Suprapubic skin (tissue), 4 donors: ENCODE results near the gene GPR25. TPM values are rescaled to one million over a fixed set of nuclear protein-coding genes. Genes with fewer than 3 reads are reported as not detected.

ENCODE experiments used
- DNase-seq, 2 donors: peaks; one replicate each; pipeline ENCODE4 v3.0.0-alpha.2; 2019; ENCODE audit warnings: low spot score in 2 of 2
- H3K27ac ChIP-seq: fragments of 200-600 bp; sonication (generic); one replicate; pipeline ENCODE4 v1.5.1; 2019
- H3K27me3 ChIP-seq: fragments of 200-600 bp; sonication (generic); one replicate; pipeline ENCODE4 v1.5.1; 2019
- H3K36me3 ChIP-seq: fragments of 200-600 bp; sonication (generic); one replicate; pipeline ENCODE4 v1.5.1; 2019
- H3K4me1 ChIP-seq: fragments of 200-600 bp; sonication (generic); one replicate; pipeline ENCODE4 v1.5.1; 2019
- H3K4me3 ChIP-seq: fragments of 200-600 bp; sonication (generic); one replicate; pipeline ENCODE4 v1.5.1; 2019; ENCODE audit warnings: mild to moderate bottlenecking
- H3K9me3 ChIP-seq: fragments of 200-600 bp; sonication (generic); one replicate; pipeline ENCODE4 v1.5.1; 2019
- CTCF ChIP-seq, 2 donors: fragments of 200-600 bp in 1 of 2; fragments of 450-650 bp in 1 of 2; sonication (generic) in 1 of 2; IDR thresholded peaks; one replicate each; pipeline ENCODE4 v1.5.1; 2016 to 2019; ENCODE audit warnings: antibody characterized with exemption in 2 of 2, mild to moderate bottlenecking in 1 of 2, moderate library complexity in 1 of 2
- EP300 ChIP-seq: sonication (generic); formaldehyde crosslinking; IDR thresholded peaks from one replicate; pipeline ENCODE4 v1.6.1; 2017; ENCODE audit warnings: antibody characterized with exemption
- POLR2A ChIP-seq, 2 donors: fragments of 450-650 bp; IDR thresholded peaks; one replicate each; pipeline ENCODE4 v1.6.1; 2017; ENCODE audit warnings: antibody characterized with exemption in 2 of 2, mild to moderate bottlenecking in 2 of 2, moderate library complexity in 2 of 2
- POLR2AphosphoS5 ChIP-seq, 3 donors: sonication (generic); formaldehyde crosslinking; IDR thresholded peaks; one replicate each; pipeline ENCODE4 v1.6.1; 2017; ENCODE audit warnings: antibody characterized with exemption in 3 of 3
- WGBS: methylation state at CpG from one replicate; pipeline ENCODE4 v1.1.5; 2018; 5-methylcytosine and 5-hydroxymethylcytosine counted together
- total RNA-seq, 4 donors: library from RNA; depleted of rRNA; stranded (reverse); fragments of >200 nt; gene quantifications; one replicate each; pipeline ENCODE4 v1.1.0, GENCODE V29; 2016

GPR25 gene
- total RNA-seq, 4 donors from 2014 or later, result not detected

- H3K9me3 ChIP-seq, result no peaks in the 10 kb centered on the region
- no peak for DNase-seq
- no peak overlapping the region for H3K4me3 ChIP-seq
- no peak overlapping the region for H3K27ac ChIP-seq
- peaks cover 29% of the 10 kb centered on the region for H3K36me3 ChIP-seq
- peaks cover 40% of the 10 kb centered on the region for H3K4me1 ChIP-seq
- H3K27me3 ChIP-seq, result peaks cover 7% of the 10 kb centered on the region
- 79% methylated on average over 16 of the region's 16 CpGs for WGBS
- TF ChIP-seq EP300, result no peak
- TF ChIP-seq CTCF (IDR thresholded peaks at IDR 0.05), result no peak
- no peak for TF ChIP-seq POLR2A (IDR thresholded peaks at IDR 0.05)
- TF ChIP-seq POLR2AphosphoS5 (IDR thresholded peaks at IDR 0.05), result no peak
Measured at GRCh38 chr1:200899954-200900867, 27.4 kb downstream of the GPR25 start.

GRCh38 chr1:200900877-200901276 is 28.1 kb downstream of the GPR25 start:
- Histone ChIP-seq H3K4me1 (peaks cover 46% of the 10 kb centered on the region), H3K36me3 (peaks cover 29% of the 10 kb centered on the region), H3K27ac (no peak overlapping the region), H3K9me3 (no peaks in the 10 kb centered on the region), H3K4me3 (no peak overlapping the region), H3K27me3 (peaks cover under 1% of the 10 kb centered on the region)
- 88% methylated on average over 6 of the region's 17 CpGs for WGBS
- no peak for TF ChIP-seq EP300
- TF ChIP-seq POLR2A (IDR thresholded peaks at IDR 0.05), result no peak
- TF ChIP-seq CTCF (IDR thresholded peaks at IDR 0.05), result no peak
- TF ChIP-seq POLR2AphosphoS5 (IDR thresholded peaks at IDR 0.05), result no peak
- no peak for DNase-seq

- no peak overlapping the region for H3K27ac ChIP-seq
- H3K36me3 ChIP-seq, result peaks cover 29% of the 10 kb centered on the region
- H3K27me3 ChIP-seq, result no peaks in the 10 kb centered on the region
- TF ChIP-seq EP300, result no peak
- TF ChIP-seq POLR2A (IDR thresholded peaks at IDR 0.05), result no peak
- no peak for TF ChIP-seq CTCF (IDR thresholded peaks at IDR 0.05)
- no peak for TF ChIP-seq POLR2AphosphoS5 (IDR thresholded peaks at IDR 0.05)
- H3K4me1 ChIP-seq, result peaks cover 46% of the 10 kb centered on the region
- no peak for DNase-seq
- 93% methylated on average over 5 of the region's 5 CpGs for WGBS
- no peak overlapping the region for H3K4me3 ChIP-seq
- no peaks in the 10 kb centered on the region for H3K9me3 ChIP-seq
Measured at GRCh38 chr1:200901350-200901749, 28.6 kb downstream of the GPR25 start.

GRCh38 chr1:200901796-200902444 is 29.1 kb downstream of the GPR25 start:
- Histone ChIP-seq H3K4me1 (peaks cover 50% of the 10 kb centered on the region), H3K27ac (no peak overlapping the region), H3K9me3 (no peaks in the 10 kb centered on the region), H3K36me3 (peaks cover 29% of the 10 kb centered on the region), H3K27me3 (no peaks in the 10 kb centered on the region), H3K4me3 (no peak overlapping the region)
- DNase-seq, result no peak
- 53% methylated on average over 7 of the region's 8 CpGs for WGBS
- TF ChIP-seq EP300, result no peak
- no peak for TF ChIP-seq POLR2AphosphoS5 (IDR thresholded peaks at IDR 0.05)
- TF ChIP-seq CTCF (IDR thresholded peaks at IDR 0.05), result no peak
- TF ChIP-seq POLR2A (IDR thresholded peaks at IDR 0.05), result no peak

- H3K9me3 ChIP-seq, result no peaks in the 10 kb centered on the region
- TF ChIP-seq EP300 (no peak), CTCF (IDR thresholded peaks at IDR 0.05) (no peak), POLR2A (IDR thresholded peaks at IDR 0.05) (no peak), POLR2AphosphoS5 (IDR thresholded peaks at IDR 0.05) (no peak)
- 95% methylated on average over 5 of the region's 5 CpGs for WGBS
- peaks cover 29% of the 10 kb centered on the region for H3K36me3 ChIP-seq
- H3K4me3 ChIP-seq, result no peak overlapping the region
- no peak overlapping the region for H3K27ac ChIP-seq
- no peaks in the 10 kb centered on the region for H3K27me3 ChIP-seq
- DNase-seq, result no peak
- H3K4me1 ChIP-seq, result peaks cover 50% of the 10 kb centered on the region
Measured at GRCh38 chr1:200903793-200904192, 31.0 kb downstream of the GPR25 start.
